NCI-H2029 treated with DMSO at 0.1 percent for 48 hours (cell line): ENCODE measurements around the gene SATL1.
"Not testable (repeated sequence)": the region's sequence is repeated elsewhere in the genome, so short reads cannot be mapped to it uniquely, and the experiment has no call there.

Experiments used
- DNase-seq: peaks from one replicate; lab custom pipeline; 2025; lab: John Stamatoyannopoulos, UW

The SATL1 gene

GRCh38 chrX:85243761-85244449 is at the start of gene SATL1, which contains the start of gene ZNF711:
SATL1 (minus strand) TSS chrX:85243779; CDS start chrX:85108968, 134,811 bp downstream.
ZNF711 (plus strand) TSS chrX:85243991; CDS start chrX:85247573, 3,582 bp downstream.
- DNase-seq, result no peak

- DNase-seq, result no peak
Measured at GRCh38 chrX:85288992-85289723, 45.6 kb upstream of the SATL1 start.

GRCh38 chrX:85285286-85285685 is 41.7 kb upstream of the SATL1 start:
- DNase-seq, result not testable (repeated sequence)

- peak; percentile 8 for DNase-seq
Measured at GRCh38 chrX:85244450-85245211, 1.1 kb upstream of the SATL1 start.

GRCh38 chrX:85243155-85243554 is 424 bp downstream of the SATL1 start:
- DNase-seq, result no peak

GRCh38 chrX:85223359-85223758 is 20.2 kb downstream of the SATL1 start:
- no peak for DNase-seq

GRCh38 chrX:85221361-85221760 is 22.2 kb downstream of the SATL1 start:
- DNase-seq, result no peak

- DNase-seq, result no peak
Measured at GRCh38 chrX:85215946-85216345, 27.6 kb downstream of the SATL1 start.

GRCh38 chrX:85213792-85214530 is 29.6 kb downstream of the SATL1 start:
- DNase-seq, result no peak

- no peak for DNase-seq
Measured at GRCh38 chrX:85203461-85203970, 40.1 kb downstream of the SATL1 start.

- no peak for DNase-seq
Measured at GRCh38 chrX:85196319-85196718, 47.3 kb downstream of the SATL1 start.

- no peak for DNase-seq
Measured at GRCh38 chrX:85159644-85160043, 83.9 kb downstream of the SATL1 start.

- no peak for DNase-seq
Measured at GRCh38 chrX:85140964-85141363, 102.6 kb downstream of the SATL1 start.

GRCh38 chrX:85139422-85139821 is 104.2 kb downstream of the SATL1 start:
- DNase-seq, result no peak

- no peak for DNase-seq
Measured at GRCh38 chrX:85136409-85136808, 107.2 kb downstream of the SATL1 start.

GRCh38 chrX:85115252-85115651 is 128.3 kb downstream of the SATL1 start:
- DNase-seq, result no peak

- DNase-seq, result no peak
Measured at GRCh38 chrX:85114776-85115175, 128.8 kb downstream of the SATL1 start.

- DNase-seq, result no peak
Measured at GRCh38 chrX:85114171-85114570, 129.4 kb downstream of the SATL1 start.

GRCh38 chrX:85113746-85114145 is 129.8 kb downstream of the SATL1 start:
- DNase-seq, result no peak

- no peak for DNase-seq
Measured at GRCh38 chrX:85112293-85112692, 131.3 kb downstream of the SATL1 start.

GRCh38 chrX:85111347-85111746 is 132.2 kb downstream of the SATL1 start:
- no peak for DNase-seq

- DNase-seq, result no peak
Measured at GRCh38 chrX:85109235-85109634, 134.3 kb downstream of the SATL1 start.
